HFF-Myc (cell line): Measurements from ENCODE around the gene EXOC2.

Experiments used
- DNase-seq: peaks from one replicate; pipeline ENCODE4 v3.0.0-alpha.2; 2011; ENCODE audit warnings: low read depth; ENCODE audit errors: extremely low read depth
- H3K4me3 ChIP-seq: replicated peaks from 2 replicates; pipeline ENCODE4 v1.5.1; 2011; ENCODE audit warnings: low read depth, mild to moderate bottlenecking, control low read depth, low read length
- TF ChIP-seq, protein P1 (sequence below): IDR thresholded peaks from 2 replicates; pipeline ENCODE4 v1.5.1; 2012; ENCODE audit warnings: mild to moderate bottlenecking, low read depth, low read length, control low read depth; ENCODE audit errors: missing control alignments

EXOC2 gene

DNA sequence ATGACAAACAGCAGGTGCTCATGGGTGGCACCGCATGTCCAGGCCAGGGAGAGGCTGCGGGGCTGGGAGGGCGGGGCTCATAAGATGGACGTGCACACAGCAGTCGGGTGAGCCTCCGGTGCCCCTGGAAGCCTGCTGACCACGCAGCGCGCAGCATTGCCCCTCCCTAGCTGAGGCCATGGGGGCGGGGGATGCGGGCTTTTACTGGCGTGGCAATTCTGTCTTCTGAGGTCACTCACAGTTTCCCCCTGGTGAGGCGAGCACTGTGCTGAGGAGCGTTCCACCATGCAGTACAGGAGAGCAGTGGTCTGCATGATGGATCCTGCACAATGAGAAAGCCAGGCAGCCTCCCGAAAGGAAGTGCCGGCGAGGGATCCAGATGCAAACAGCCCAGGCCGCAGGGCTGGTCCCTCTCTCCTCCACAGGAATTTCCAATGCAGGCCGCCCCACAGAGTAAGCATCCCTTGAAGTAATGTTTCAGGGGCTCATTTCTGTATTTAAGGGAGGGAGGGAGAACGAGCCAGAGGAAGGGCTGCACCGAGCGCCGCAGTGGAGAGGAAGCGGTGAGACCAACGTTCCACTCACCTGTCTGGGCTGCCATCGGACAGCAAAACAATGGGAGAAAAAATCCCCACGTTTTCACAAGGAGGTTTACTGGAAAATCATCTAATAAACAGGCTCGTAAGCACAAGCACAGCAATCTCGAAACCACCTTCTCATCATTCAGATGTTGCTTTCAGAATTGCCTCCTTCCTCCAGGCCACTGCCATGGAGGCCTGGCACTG lies 245.4 kb downstream of the EXOC2 start:
- DNase-seq = no peak
- no peak overlapping the region for H3K4me3 ChIP-seq
- TF ChIP-seq, protein P1, sequence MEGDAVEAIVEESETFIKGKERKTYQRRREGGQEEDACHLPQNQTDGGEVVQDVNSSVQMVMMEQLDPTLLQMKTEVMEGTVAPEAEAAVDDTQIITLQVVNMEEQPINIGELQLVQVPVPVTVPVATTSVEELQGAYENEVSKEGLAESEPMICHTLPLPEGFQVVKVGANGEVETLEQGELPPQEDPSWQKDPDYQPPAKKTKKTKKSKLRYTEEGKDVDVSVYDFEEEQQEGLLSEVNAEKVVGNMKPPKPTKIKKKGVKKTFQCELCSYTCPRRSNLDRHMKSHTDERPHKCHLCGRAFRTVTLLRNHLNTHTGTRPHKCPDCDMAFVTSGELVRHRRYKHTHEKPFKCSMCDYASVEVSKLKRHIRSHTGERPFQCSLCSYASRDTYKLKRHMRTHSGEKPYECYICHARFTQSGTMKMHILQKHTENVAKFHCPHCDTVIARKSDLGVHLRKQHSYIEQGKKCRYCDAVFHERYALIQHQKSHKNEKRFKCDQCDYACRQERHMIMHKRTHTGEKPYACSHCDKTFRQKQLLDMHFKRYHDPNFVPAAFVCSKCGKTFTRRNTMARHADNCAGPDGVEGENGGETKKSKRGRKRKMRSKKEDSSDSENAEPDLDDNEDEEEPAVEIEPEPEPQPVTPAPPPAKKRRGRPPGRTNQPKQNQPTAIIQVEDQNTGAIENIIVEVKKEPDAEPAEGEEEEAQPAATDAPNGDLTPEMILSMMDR = no peak

DNA sequence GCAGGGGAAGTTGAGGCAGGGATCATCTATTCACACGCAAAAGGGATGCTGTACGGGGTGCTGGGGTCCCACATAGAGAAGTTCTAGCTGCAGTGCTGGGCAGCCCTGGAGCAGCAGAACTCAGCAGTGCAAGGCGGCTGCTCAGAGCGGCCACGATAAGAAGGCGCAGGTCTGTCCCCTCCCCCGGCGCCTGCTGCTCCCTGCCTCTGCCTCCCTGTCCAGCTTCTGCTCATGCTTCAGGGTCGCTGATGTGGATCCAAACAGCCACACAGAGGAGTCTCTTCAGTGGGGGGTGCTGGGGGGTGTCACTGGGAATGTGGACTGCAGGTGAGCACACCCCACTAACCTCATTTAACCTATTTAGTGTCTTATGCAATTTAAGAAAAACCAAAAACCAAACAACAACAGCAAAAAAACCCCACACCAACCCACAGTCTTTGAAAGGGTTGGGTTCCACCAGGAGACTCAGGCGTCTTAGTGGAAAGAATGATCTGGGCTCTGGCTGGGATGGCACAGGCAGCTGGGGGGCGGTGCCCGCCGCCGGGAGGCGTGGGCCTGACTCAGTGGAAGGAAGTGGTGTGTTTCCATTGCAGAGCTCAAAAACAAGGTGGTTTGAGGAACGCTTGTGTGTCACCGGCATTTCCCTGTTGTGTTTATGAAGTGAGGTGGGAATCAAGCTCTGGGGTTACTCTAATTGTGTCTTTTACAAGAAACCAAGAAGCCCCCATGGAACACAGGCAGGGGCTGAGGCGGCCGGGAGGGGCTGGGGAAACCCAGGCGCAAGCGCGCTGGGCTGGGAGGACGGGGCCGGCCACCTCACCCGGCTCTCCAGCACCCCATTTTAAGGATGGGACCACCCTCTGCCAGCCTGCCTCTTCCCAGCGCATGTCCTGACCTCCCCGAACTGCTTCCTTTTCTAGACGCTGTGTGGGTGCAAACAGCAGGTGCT lies 246.2 kb downstream of the EXOC2 start:
- no peak for DNase-seq
- TF ChIP-seq, protein P1 = no peak
- H3K4me3 ChIP-seq = no peak overlapping the region

DNA sequence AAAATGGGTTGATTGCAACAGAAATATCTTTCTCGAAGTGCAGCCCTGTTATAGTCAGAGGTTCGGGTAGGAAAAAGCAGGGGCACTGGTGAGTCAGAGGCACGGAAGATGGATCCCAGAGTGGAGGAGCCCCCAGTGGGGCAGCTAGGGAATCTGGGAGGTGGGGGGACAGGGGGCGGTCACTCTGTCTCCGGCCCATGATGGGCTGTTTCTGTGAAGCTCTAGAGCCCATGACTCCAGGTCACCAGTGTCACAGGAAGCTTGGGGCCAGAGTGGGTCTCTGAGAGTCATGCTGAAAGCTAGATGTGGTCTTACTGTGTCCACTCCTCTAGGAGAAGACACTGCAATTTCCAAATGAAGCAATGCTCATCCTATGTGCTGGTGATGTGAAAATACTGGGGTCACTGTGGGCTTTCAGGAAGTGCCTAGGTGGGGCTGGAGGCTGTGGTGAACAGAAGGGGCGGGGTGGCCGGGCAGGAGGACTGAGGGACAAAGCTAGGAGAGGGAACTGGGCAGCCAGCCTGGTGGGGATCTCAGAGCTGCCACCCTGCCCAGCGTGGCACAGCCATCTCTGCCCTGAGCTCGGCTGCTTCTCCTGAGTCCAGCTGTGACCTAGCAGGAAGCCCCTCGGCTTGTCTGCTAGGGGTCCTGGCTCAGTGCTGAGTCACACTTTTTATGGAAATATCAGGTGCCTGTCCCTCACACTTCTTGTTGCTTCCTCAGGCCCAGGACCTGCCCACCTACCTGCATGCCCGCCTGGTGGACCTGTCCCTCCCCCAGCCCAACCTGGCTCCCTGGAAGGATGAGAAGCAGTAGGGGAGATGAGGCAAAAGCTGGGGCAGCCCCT lies 247.1 kb downstream of the EXOC2 start:
- no peak for DNase-seq
- H3K4me3 ChIP-seq = no peak overlapping the region
- TF ChIP-seq, protein P1 = no peak

DNA sequence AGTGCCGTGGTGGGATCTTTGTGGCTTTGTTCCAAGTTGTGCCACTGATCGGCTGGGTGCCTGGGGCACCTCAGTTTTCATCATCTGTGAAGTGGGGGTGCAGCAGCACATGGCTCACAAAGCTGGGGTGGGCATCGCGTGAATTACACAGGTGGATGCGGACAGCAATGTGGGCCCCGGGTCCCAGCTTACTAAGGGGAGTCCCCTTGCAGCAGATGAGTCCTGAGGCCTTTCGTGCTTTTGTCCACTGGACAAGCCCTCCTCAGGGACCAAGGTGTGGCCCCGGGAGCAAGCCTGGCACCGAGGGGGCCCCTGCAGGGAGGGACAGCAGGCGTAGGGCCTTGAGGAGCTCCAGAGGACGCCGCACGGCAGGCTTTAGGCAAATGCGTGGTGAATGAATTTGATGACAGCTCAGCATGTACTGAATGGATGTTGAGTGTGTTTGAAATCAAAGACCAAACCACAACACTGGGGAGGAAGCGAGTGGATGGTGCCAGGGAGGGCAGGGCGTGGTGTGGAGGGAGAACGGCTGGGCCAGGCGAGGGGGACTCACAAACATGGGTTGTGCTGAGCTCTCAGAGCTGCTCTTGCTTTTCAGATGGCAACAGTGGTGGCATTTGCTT lies 248.2 kb downstream of the EXOC2 start:
- no peak for DNase-seq
- no peak overlapping the region for H3K4me3 ChIP-seq

DNA sequence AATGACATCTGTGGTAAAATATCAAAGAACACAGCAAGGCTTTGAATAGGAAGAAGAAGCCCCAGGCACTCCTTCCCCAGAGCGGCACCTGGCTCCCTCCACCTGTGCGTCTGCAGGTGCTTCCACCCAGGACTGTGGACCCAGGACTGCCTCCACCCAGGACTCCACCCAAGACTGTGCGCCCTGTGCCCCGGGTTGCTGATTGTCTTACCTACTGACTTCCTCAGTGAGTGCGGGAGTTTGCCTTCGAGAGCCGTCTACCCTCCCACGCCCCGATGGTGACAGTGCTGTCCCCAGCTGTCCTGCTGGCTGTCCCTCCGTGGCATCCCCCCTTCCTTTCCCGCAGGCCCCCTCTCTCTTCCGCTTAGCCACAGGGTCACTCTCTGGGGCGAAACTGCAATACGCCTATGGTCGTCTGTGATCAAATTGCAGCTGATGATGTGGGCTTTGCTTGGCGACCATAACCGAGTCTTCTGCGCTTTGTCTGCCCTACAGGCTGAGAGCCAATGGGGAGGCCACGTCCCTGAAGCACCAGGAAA lies 249.2 kb downstream of the EXOC2 start:
- TF ChIP-seq, protein P1 = no peak
- no peak overlapping the region for H3K4me3 ChIP-seq
- no peak for DNase-seq

More for the DNA sequence above, 248.2 kb downstream of the EXOC2 start:
- TF ChIP-seq, protein P1 = no peak
